HCT116 (cell line): ENCODE results near the gene TREM2.

Experiments
- ATF3 ChIP-seq: IDR thresholded peaks from 2 replicates; pipeline ENCODE4 v1.6.1; 2012
- CEBPB ChIP-seq: IDR thresholded peaks from 2 replicates; pipeline ENCODE4 v1.6.1; 2012; ENCODE audit warnings: low read depth
- CTCF ChIP-seq, 3 experiments: fragments of 200-600 bp in 1 of 3; sonication (generic) in 1 of 3; IDR thresholded peaks in 2 of 3; conservative IDR thresholded peaks in 1 of 3; 2 replicates each; pipeline ENCODE4 v1.5.1; 2012 to 2017; ENCODE audit warnings: low read depth in 2 of 3, low read length in 2 of 3, antibody characterized with exemption in 1 of 3, borderline replicate concordance in 1 of 3, control low read depth in 1 of 3, mild to moderate bottlenecking in 1 of 3, mixed read lengths in 1 of 3, mixed run types in 1 of 3, moderate library complexity in 1 of 3; ENCODE audit not compliant: insufficient read depth in 1 of 3
- EZH2 ChIP-seq: fragments of 200-600 bp; sonication (generic); IDR thresholded peaks from 2 replicates; pipeline ENCODE4 v1.6.1; 2017; ENCODE audit warnings: antibody characterized with exemption, mixed run types
- EZH2phosphoT487 ChIP-seq: fragments of 200-600 bp; IDR thresholded peaks from 2 replicates; pipeline ENCODE4 v1.6.1; 2018; ENCODE audit warnings: antibody characterized with exemption, borderline replicate concordance
- FOSL1 ChIP-seq: IDR thresholded peaks from 2 replicates; pipeline ENCODE4 v1.6.1; 2012; ENCODE audit warnings: low read depth
- POLR2A ChIP-seq: IDR thresholded peaks from 2 replicates; pipeline ENCODE4 v1.7.0; 2011; ENCODE audit warnings: borderline replicate concordance; ENCODE audit not compliant: insufficient read depth, insufficient read length; ENCODE audit errors: extremely low read depth
- POLR2AphosphoS5 ChIP-seq: IDR thresholded peaks from 2 replicates; pipeline ENCODE4 v1.6.1; 2011; ENCODE audit warnings: mild to moderate bottlenecking, low read depth, low read length, moderate library complexity
- RAD21 ChIP-seq: IDR thresholded peaks from 2 replicates; pipeline ENCODE4 v1.6.1; 2012; ENCODE audit warnings: low read depth, mild to moderate bottlenecking
- REST ChIP-seq: IDR thresholded peaks from 2 replicates; pipeline ENCODE4 v1.6.1; 2012; ENCODE audit warnings: low read depth
- SIN3A ChIP-seq: IDR thresholded peaks from 2 replicates; pipeline ENCODE4 v1.6.1; 2012; ENCODE audit warnings: low read depth
- SRF ChIP-seq: IDR thresholded peaks from 2 replicates; pipeline ENCODE4 v1.6.1; 2012; ENCODE audit warnings: low read depth
- YY1 ChIP-seq: IDR thresholded peaks from 2 replicates; pipeline ENCODE4 v1.6.1; 2011; ENCODE audit warnings: low read length, low read depth, moderate library complexity, mild to moderate bottlenecking; ENCODE audit not compliant: insufficient replicate concordance; ENCODE audit errors: extremely low read depth

DNA sequence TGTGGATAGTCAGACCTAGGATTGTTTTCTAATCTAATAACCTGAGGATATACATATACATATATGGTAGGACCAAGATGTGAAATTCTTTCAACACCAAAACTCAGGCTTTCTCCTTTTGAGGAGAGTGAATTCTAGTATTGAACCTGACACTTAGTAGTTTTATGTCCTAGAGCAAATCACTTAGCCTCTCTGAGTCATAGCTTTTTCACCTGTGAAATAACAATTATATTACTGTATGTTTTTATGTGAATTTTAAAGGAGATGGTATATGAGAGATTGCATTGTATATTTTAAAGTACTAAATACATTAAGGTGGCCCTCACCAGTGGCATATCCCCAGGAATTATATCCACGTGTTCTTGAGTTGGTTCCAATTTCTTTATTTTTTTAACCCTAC is 43.4 kb downstream of the TREM2 start:
- TF ChIP-seq POLR2A, result no peak
- no peak for TF ChIP-seq EZH2
- no peak for TF ChIP-seq POLR2AphosphoS5
- TF ChIP-seq CTCF (IDR thresholded peaks at IDR 0.05 in 2 of 3, conservative IDR thresholded peaks at IDR 0.05 in 1 of 3; ENCODE audit: borderline replicate concordance in 1 of 3, insufficient read depth in 1 of 3, low read depth in 2 of 3, low read length in 2 of 3), result no peak
- TF ChIP-seq ATF3, result no peak
- no peak for TF ChIP-seq REST
- no peak for TF ChIP-seq RAD21
- TF ChIP-seq SRF, result no peak
- TF ChIP-seq CEBPB, result no peak
- TF ChIP-seq FOSL1, result no peak
- no peak for TF ChIP-seq SIN3A
- no peak for TF ChIP-seq YY1
- no peak for TF ChIP-seq EZH2phosphoT487
